Measurements from ENCODE around the gene CD59.

Gene CD59

GRCh38 chr11:33665350-33666106 is 70.7 kb downstream of the CD59 start:
- TF ChIP-seq EZH2 (IDR thresholded peaks at IDR 0.05; ENCODE audit: borderline replicate concordance, low read depth, low read length, severe bottlenecking) (no peak), CTCF (IDR thresholded peaks at IDR 0.05; ENCODE audit: borderline replicate concordance, extremely low read depth, low read length, poor library complexity, severe bottlenecking) (no peak)
- Histone ChIP-seq H3K27me3 (ENCODE audit: insufficient read depth, low read length, poor library complexity) (no peaks in the 10 kb centered on the region), H3K4me1 (ENCODE audit: insufficient read depth, low read length) (no peaks in the 10 kb centered on the region), H3K9ac (ENCODE audit: low read depth, low read length) (no peak overlapping the region), H3K4me3 (ENCODE audit: low read depth in 1 of 2, low read length in 2 of 2) (no peak overlapping the region), H2AFZ (ENCODE audit: low read depth, low read length) (no peak overlapping the region), H3K36me3 (ENCODE audit: insufficient read depth, low read length) (no peaks in the 10 kb centered on the region), H3K4me2 (ENCODE audit: insufficient read depth, low read length) (no peak overlapping the region), H3K9me3 (ENCODE audit: insufficient read depth, low read length, severe bottlenecking) (no peaks in the 10 kb centered on the region), H4K20me1 (ENCODE audit: insufficient read depth, low read length) (no peaks in the 10 kb centered on the region), H3K79me2 (ENCODE audit: insufficient read depth, low read length) (no peaks in the 10 kb centered on the region), H3K27ac (ENCODE audit: low read length) (no peak overlapping the region)
- ATAC-seq (ENCODE audit: insufficient read depth, low read depth) (no peak), DNase-seq (no peak)

GRCh38 chr11:33664827-33665226 is 71.4 kb downstream of the CD59 start:
- H3K27ac ChIP-seq (ENCODE audit: low read length) = no peak overlapping the region
- ATAC-seq (ENCODE audit: insufficient read depth, low read depth) = no peak
- DNase-seq = no peak

DNA sequence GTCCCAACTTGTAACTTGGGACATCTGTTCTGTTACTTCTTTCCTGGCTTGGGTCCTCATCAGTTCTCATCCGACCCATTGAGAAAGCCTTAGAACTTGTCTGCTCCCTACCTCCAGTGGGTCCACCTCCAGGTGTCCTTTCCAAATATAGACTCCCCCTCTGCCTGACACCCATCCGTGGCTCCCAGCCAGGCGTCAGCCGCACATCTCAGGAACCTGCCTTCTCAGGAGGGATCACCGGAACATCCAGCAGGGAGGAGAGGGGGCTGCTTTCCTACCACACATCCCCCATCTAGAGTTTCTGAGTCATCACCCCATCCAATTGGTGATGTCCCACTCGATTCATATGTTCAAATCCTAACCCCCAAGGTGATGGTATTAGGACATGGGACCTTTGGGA is 72.1 kb downstream of the CD59 start:
- no peak for ATAC-seq (ENCODE audit: insufficient read depth, low read depth)
- Histone ChIP-seq H3K4me1 (ENCODE audit: insufficient read depth, low read length) (no peaks in the 10 kb centered on the region), H3K9ac (ENCODE audit: low read depth, low read length) (no peak overlapping the region), H3K27ac (ENCODE audit: low read length) (no peak overlapping the region), H3K79me2 (ENCODE audit: insufficient read depth, low read length) (no peaks in the 10 kb centered on the region), H3K4me2 (ENCODE audit: insufficient read depth, low read length) (no peak overlapping the region), H3K27me3 (ENCODE audit: insufficient read depth, low read length, poor library complexity) (no peaks in the 10 kb centered on the region), H3K9me3 (ENCODE audit: insufficient read depth, low read length, severe bottlenecking) (no peaks in the 10 kb centered on the region), H3K36me3 (ENCODE audit: insufficient read depth, low read length) (no peaks in the 10 kb centered on the region), H2AFZ (ENCODE audit: low read depth, low read length) (no peak overlapping the region), H3K4me3 (ENCODE audit: low read depth in 1 of 2, low read length in 2 of 2) (no peak overlapping the region), H4K20me1 (ENCODE audit: insufficient read depth, low read length) (no peaks in the 10 kb centered on the region)
- TF ChIP-seq EZH2 (IDR thresholded peaks at IDR 0.05; ENCODE audit: borderline replicate concordance, low read depth, low read length, severe bottlenecking) (no peak), CTCF (IDR thresholded peaks at IDR 0.05; ENCODE audit: borderline replicate concordance, extremely low read depth, low read length, poor library complexity, severe bottlenecking) (no peak)
- no peak for DNase-seq

More at GRCh38 chr11:33664827-33665226, 71.4 kb downstream of the CD59 start:
- no peaks in the 10 kb centered on the region for H4K20me1 ChIP-seq (ENCODE audit: insufficient read depth, low read length)
- H3K79me2 ChIP-seq (ENCODE audit: insufficient read depth, low read length) = no peaks in the 10 kb centered on the region
- H3K9me3 ChIP-seq (ENCODE audit: insufficient read depth, low read length, severe bottlenecking) = no peaks in the 10 kb centered on the region
- no peaks in the 10 kb centered on the region for H3K27me3 ChIP-seq (ENCODE audit: insufficient read depth, low read length, poor library complexity)
- H3K9ac ChIP-seq (ENCODE audit: low read depth, low read length) = no peak overlapping the region
- no peak overlapping the region for H3K4me2 ChIP-seq (ENCODE audit: insufficient read depth, low read length)
- H3K36me3 ChIP-seq (ENCODE audit: insufficient read depth, low read length) = no peaks in the 10 kb centered on the region
- no peaks in the 10 kb centered on the region for H3K4me1 ChIP-seq (ENCODE audit: insufficient read depth, low read length)
- no peak for TF ChIP-seq EZH2 (IDR thresholded peaks at IDR 0.05; ENCODE audit: borderline replicate concordance, low read depth, low read length, severe bottlenecking)
- no peak for TF ChIP-seq CTCF (IDR thresholded peaks at IDR 0.05; ENCODE audit: borderline replicate concordance, extremely low read depth, low read length, poor library complexity, severe bottlenecking)
- no peak overlapping the region for H2AFZ ChIP-seq (ENCODE audit: low read depth, low read length)
- H3K4me3 ChIP-seq (ENCODE audit: low read depth in 1 of 2, low read length in 2 of 2) = no peak overlapping the region

Measured in DND-41 (cell line).